GM19395 (cell line): ENCODE data around the gene PRKN.

Source experiments
- ATAC-seq: cut with Tn5 transposase; IDR thresholded peaks from one replicate; pipeline ENCODE4 v1.9.1; 2021; ENCODE audit warnings: mild to moderate bottlenecking, moderate library complexity; ENCODE audit not compliant: unreplicated experiment

Gene PRKN

GRCh38 chr6:162005372-162005771 lies 722.2 kb downstream of the PRKN start:
- no peak for ATAC-seq

DNA sequence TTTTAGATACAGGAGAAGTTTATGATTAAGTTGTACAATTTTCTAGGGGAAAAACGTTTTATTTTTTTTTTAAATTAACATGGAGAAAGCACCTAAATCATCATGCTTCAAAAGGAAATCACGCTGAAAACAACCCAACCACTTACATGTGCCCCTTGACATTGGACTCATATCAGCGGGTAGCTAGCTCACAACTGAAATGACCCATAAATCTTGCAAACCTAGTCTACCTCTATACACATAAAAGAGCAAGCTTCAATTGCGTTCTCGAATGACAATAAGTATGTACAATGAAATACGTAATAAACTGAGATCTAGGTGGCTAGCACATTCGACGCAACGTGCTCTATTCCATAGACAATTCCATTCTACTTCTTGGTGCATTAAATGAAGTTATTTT lies 730.8 kb downstream of the PRKN start:
- no peak for ATAC-seq

GRCh38 chr6:161985876-161986423 lies 741.6 kb downstream of the PRKN start:
- ATAC-seq = no peak

DNA sequence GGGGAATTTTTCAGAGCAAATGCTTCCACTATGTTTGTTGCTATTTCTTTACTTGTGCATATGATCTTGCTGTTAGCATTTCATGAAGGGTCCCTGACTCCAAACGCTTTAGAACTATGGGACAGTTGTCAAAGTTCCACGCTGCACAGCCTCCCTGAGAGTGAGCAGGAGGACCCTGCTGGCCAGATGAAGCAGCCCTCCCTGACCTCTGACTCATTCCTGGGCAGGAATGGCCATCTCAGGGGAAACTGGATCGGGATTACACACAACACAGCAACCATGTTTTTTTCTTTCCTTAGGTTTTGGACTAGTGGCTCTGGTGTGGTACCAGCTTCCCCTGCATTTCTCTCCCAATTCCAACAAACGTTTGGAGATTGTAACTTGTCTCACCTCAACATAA lies 742.9 kb downstream of the PRKN start:
- no peak for ATAC-seq

DNA sequence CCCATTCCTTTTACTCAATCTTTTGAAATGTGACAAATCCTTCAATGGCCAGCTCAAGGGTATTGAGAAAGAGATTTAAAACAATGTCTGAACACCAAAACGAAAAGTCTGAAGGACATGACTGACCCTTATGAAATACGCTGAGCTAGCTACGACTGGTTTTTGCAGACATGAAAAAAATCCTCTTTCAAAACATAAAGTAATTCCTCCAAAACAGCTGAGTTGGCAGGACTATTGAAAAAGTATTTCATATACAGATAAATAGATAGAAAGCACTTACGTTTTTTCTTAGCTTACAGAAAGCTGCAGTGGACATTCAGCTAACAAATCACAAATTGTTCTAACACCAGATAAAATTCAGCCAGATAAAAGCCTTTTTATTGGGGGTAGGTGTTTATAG lies 751.0 kb downstream of the PRKN start:
- ATAC-seq = no peak

- no peak for ATAC-seq
Observed at GRCh38 chr6:161973064-161973463, 754.5 kb downstream of the PRKN start.

GRCh38 chr6:161971043-161971442 lies 756.5 kb downstream of the PRKN start:
- no peak for ATAC-seq

- ATAC-seq = no peak
Observed at GRCh38 chr6:161963634-161964234, 763.8 kb downstream of the PRKN start.

DNA sequence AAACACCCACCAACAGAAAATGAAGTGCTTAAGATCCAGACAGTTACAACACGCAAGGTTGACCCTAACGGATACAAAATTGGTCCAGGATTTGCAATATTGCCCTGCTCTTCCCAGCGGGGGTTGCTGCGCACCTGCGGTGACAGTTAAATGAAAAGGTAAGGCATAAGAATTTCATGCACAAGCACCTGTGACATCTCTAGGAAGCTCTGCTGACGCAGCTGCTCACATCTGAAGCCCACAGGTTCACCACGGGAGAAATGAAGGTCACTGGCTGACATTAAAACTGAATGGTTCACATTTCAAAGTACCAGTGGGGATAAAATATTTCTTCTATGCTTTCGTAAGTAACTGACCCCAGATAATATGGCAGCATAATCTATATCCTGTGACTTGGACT lies 764.4 kb downstream of the PRKN start:
- ATAC-seq = no peak

GRCh38 chr6:161961796-161962195 lies 765.8 kb downstream of the PRKN start:
- no peak for ATAC-seq

GRCh38 chr6:161961046-161961445 lies 766.5 kb downstream of the PRKN start:
- no peak for ATAC-seq

- ATAC-seq = no peak
Observed at GRCh38 chr6:161959072-161959471, 768.5 kb downstream of the PRKN start.

- no peak for ATAC-seq
Observed at GRCh38 chr6:161956082-161956481, 771.5 kb downstream of the PRKN start.

GRCh38 chr6:161954699-161955276 lies 772.8 kb downstream of the PRKN start:
- ATAC-seq = no peak

GRCh38 chr6:161954077-161954476 lies 773.5 kb downstream of the PRKN start:
- ATAC-seq = no peak

DNA sequence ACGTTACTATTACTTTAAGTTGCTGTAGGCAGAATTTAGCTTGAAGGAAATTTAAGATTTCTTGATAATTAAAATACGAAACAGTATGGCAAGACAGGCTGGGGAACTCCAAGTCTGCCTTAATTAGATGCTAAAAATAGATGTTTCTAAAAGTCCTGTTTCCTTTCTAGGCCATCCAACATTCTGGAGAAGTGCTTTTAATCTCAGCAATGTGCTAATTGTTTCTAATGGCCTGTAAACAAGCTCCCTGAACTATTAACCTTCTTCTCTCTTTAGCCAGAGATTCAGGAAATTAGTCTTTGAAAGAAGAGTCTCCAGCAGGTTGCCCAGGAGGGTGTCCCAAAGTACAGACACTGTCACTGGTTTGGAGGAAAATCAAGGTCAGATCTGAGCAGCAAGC lies 776.4 kb downstream of the PRKN start:
- ATAC-seq = no peak

DNA sequence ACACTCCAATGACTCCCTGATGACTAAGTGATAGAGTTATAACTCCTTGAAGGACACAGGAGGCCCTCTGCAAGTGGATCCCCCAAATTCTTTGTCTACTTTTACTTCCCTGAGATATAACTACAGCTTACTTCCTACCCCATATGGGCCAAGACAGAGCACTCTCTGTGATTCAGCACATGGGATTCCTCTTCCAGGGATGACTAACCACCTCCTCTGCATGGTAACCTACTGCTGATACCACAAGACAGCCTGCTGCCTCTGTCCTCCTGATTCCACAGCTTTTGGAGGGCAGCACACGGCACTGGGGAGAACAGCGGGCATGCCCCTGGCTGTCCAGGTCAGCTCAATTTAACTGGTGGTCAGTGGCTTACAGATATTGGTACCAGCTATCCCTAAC lies 778.0 kb downstream of the PRKN start:
- ATAC-seq = no peak

GRCh38 chr6:161948462-161948861 lies 779.1 kb downstream of the PRKN start:
- ATAC-seq = no peak

DNA sequence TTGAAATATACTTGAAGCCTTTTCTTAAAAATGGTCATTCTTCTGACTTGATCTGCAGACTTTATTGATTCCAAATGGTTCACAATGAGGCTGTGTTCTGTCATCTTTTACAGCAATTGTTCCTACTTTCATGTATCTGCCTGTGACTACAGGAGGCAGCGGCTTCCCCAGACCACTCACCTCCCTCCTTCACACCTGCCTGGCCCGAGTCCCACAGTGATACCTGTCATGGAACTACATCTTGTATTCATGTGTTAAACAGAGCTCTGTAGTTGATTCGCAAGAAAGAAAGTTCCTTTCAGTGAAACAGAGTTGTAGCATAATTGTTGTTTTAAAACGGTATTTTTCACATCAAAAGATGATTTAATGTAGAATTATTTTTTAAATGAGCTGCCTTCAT lies 780.2 kb downstream of the PRKN start:
- no peak for ATAC-seq

DNA sequence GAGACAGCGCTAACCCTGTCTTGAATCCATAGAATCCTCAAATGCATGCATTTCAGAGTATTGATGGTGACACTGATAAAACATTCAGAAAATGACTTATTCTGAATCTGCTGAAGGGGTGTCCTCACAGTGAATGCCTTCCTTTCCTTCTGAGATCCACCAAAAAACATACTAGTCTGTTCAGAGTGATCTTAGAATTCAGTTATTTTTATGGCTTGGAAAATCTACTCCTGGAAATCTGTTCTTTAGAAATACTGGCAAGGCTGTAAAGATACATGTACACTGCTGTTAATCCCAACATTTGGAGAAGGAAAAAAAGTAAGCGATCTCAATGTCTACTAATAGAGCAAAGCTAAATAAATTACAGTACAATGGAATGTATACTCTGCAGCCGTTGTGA lies 781.1 kb downstream of the PRKN start:
- ATAC-seq = no peak

- no peak for ATAC-seq
Observed at GRCh38 chr6:161943561-161943960, 784.0 kb downstream of the PRKN start.

DNA sequence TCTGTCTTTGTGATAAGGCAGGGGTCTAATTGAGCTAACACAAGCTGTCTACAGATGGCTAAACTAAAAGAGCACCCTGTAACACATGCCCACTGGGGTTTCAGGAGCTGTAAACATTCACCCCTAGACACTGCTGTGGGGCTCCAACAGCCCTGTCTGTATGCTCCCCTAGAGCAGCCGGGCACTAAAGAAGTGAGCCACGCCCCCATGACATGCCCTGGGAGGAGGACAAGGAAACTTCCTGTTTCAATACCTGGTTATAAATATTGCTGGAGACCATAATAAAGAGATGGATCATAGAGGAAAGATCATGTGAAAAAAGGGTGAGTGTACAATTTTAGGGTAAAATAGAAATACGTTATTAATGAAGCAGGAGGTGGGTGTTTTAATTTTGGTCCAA lies 786.0 kb downstream of the PRKN start:
- no peak for ATAC-seq

GRCh38 chr6:161940519-161940918 lies 787.0 kb downstream of the PRKN start:
- no peak for ATAC-seq
